Uterus (tissue), 4 donors: Measurements from ENCODE around the gene ABCG1. TPM values are rescaled to one million over a fixed set of nuclear protein-coding genes. Genes with fewer than 3 reads are reported as not detected.

ENCODE experiments used
- DNase-seq, 2 donors: peaks; one replicate each; pipeline ENCODE4 v3.0.0-alpha.2; 2019 to 2020
- H3K27ac ChIP-seq, 2 donors: fragments of 200-600 bp; sonication (generic); 1 replicate in 1 of 2; 2 replicates in 1 of 2; pipeline ENCODE4 v1.5.1; 2016 to 2018
- H3K27me3 ChIP-seq, 2 donors: fragments of 200-600 bp; sonication (generic); one replicate each; pipeline ENCODE4 v1.5.1; 2018 to 2019; ENCODE audit warnings: control low read depth in 1 of 2
- H3K36me3 ChIP-seq, 2 donors: fragments of 200-600 bp; sonication (generic); one replicate each; pipeline ENCODE4 v1.5.1; 2019; ENCODE audit warnings: control low read depth in 1 of 2
- H3K4me1 ChIP-seq, 2 donors: fragments of 200-600 bp; sonication (generic); one replicate each; pipeline ENCODE4 v1.5.1; 2018 to 2019; ENCODE audit warnings: control low read depth in 1 of 2
- H3K4me3 ChIP-seq, 2 donors: fragments of 200-600 bp; sonication (generic); 1 replicate in 1 of 2; 2 replicates in 1 of 2; pipeline ENCODE4 v1.5.1; 2018 to 2019; ENCODE audit warnings: mild to moderate bottlenecking in 1 of 2
- H3K9me3 ChIP-seq, 2 donors: fragments of 200-600 bp; sonication (generic); one replicate each; pipeline ENCODE4 v1.5.1; 2019; ENCODE audit warnings: control low read depth in 1 of 2
- POLR2A ChIP-seq, 2 donors: fragments of 450-650 bp; IDR thresholded peaks; one replicate each; pipeline ENCODE4 v1.6.1; 2016; ENCODE audit warnings: antibody characterized with exemption in 2 of 2, mild to moderate bottlenecking in 1 of 2, moderate library complexity in 1 of 2
- intact Hi-C: fragments of 100-400 bp; cut with DNase I; formaldehyde crosslinking; loops from one replicate; pipeline ENCODE4 v1.15.1; 2023; ENCODE audit warnings: low total_unique reads
- total RNA-seq, 4 donors: library from RNA; depleted of rRNA in 3 of 4; stranded (reverse); fragments of >200 nt in 3 of 4; gene quantifications; one replicate each; pipeline versions ENCODE4 v1.1.0 to v1.2.4, GENCODE V29; 2014 to 2023
- TF ChIP-seq, protein P1 (sequence below), 4 experiments: fragments of 200-600 bp in 2 of 4; fragments of 450-650 bp in 2 of 4; sonication (generic) in 2 of 4; IDR thresholded peaks; one replicate each; pipeline ENCODE4 v1.5.1; 2016 to 2019; ENCODE audit warnings: antibody characterized with exemption in 4 of 4, mild to moderate bottlenecking in 2 of 4, moderate library complexity in 1 of 4
- donor health status: DM: yes; HTN: yes; CAD: no.

ABCG1 gene
- 10 to 100 TPM; 11.8 to 51.7 (median 18.4) TPM for total RNA-seq

GRCh38 chr21:42218836-42219605, at the start of gene ABCG1:
Gene ABCG1 (plus strand): TSS chr21:42219140. CDS start chr21:42219263, 123 bp downstream.
- Histone ChIP-seq H3K4me1 (peaks cover 0 to 16% of the 10 kb centered on the region in 2 donors), H3K27me3 (no peaks in the 10 kb centered on the region), H3K9me3 (no peaks in the 10 kb centered on the region), H3K4me3 (peak within 1 kb of the TSS; percentile 49 to 58), H3K36me3 (no peaks in the 10 kb centered on the region), H3K27ac (peak within 1 kb of the TSS; percentile 7 to 44)
- intact Hi-C loops = no loop called here
- DNase-seq = no peak
- TF ChIP-seq POLR2A (IDR thresholded peaks at IDR 0.05) = peak; percentile 35 to 73
- TF ChIP-seq, protein P1, sequence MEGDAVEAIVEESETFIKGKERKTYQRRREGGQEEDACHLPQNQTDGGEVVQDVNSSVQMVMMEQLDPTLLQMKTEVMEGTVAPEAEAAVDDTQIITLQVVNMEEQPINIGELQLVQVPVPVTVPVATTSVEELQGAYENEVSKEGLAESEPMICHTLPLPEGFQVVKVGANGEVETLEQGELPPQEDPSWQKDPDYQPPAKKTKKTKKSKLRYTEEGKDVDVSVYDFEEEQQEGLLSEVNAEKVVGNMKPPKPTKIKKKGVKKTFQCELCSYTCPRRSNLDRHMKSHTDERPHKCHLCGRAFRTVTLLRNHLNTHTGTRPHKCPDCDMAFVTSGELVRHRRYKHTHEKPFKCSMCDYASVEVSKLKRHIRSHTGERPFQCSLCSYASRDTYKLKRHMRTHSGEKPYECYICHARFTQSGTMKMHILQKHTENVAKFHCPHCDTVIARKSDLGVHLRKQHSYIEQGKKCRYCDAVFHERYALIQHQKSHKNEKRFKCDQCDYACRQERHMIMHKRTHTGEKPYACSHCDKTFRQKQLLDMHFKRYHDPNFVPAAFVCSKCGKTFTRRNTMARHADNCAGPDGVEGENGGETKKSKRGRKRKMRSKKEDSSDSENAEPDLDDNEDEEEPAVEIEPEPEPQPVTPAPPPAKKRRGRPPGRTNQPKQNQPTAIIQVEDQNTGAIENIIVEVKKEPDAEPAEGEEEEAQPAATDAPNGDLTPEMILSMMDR (IDR thresholded peaks at IDR 0.05) = no peak

- H3K27me3 ChIP-seq = no peaks in the 10 kb centered on the region
- no peak overlapping the region for H3K27ac ChIP-seq
- no peaks in the 10 kb centered on the region for H3K9me3 ChIP-seq
- no peak for DNase-seq
- no peaks in the 10 kb centered on the region for H3K36me3 ChIP-seq
- H3K4me1 ChIP-seq = no peaks in the 10 kb centered on the region
- intact Hi-C loops = no loop called here
- no peak for TF ChIP-seq POLR2A (IDR thresholded peaks at IDR 0.05)
- TF ChIP-seq, protein P1 (IDR thresholded peaks at IDR 0.05) = no peak
- no peak overlapping the region for H3K4me3 ChIP-seq
Measured at GRCh38 chr21:42169758-42170157, 49.2 kb upstream of the ABCG1 start.

DNA sequence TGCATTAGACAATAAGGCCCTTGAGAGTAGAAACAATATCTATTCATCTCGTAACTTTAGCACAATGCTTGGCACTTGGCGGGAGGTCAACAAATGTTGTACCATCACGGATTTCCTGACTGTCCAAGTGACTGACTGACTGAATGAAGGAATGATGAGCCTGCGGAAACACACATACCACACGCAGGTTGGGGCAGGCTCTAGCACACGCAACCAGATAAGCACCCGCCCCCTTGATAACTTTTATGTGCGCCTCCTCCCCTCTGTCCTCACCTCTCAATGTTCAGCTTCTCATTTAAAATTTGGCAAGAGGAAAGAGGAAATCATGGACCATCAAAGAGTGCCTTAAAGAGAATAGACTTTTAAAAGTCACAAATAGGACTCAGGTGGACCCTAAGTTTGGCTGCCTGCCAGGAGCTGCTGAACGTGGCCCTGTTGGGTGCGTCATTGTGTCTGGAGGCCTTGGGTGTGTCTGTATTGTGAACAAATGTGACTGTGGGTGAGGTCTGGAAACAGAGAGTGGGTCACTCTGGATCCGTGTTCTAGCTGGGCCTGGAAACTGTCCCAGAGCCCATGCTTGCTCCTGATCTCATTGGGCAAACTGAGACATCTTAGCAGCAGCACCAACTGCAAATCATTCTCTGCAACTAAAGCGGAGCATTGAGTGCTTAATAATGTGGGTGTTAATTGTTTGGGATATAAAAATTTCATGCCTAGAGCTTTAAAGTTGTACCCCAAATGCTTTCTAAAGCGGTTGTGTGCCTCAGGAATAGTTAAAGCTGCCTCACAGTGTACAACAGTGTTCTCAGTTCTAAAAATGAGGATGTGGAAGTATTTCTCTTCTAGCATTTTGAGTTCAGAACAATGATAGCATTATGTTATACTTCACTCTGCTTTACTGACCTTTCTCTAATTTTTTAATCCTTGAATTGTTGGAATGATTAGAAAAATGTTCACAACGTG, 47.6 kb upstream of the ABCG1 start:
- TF ChIP-seq, protein P1 (IDR thresholded peaks at IDR 0.05) = no peak
- no peak for TF ChIP-seq POLR2A (IDR thresholded peaks at IDR 0.05)
- H3K9me3 ChIP-seq = no peaks in the 10 kb centered on the region
- H3K4me3 ChIP-seq = no peak overlapping the region
- H3K27me3 ChIP-seq = no peaks in the 10 kb centered on the region
- intact Hi-C loops = no loop called here
- no peak overlapping the region for H3K27ac ChIP-seq
- H3K36me3 ChIP-seq = no peaks in the 10 kb centered on the region
- DNase-seq = peak in 1 of 2 donors; percentile 42
- no peaks in the 10 kb centered on the region for H3K4me1 ChIP-seq

GRCh38 chr21:42172596-42173483, 46.1 kb upstream of the ABCG1 start:
- Histone ChIP-seq H3K36me3 (no peaks in the 10 kb centered on the region), H3K4me3 (no peak overlapping the region), H3K27ac (no peak overlapping the region), H3K4me1 (no peaks in the 10 kb centered on the region), H3K27me3 (no peaks in the 10 kb centered on the region), H3K9me3 (no peaks in the 10 kb centered on the region)
- intact Hi-C loops = no loop called here
- no peak for DNase-seq
- no peak for TF ChIP-seq POLR2A (IDR thresholded peaks at IDR 0.05)
- TF ChIP-seq, protein P1 (IDR thresholded peaks at IDR 0.05) = no peak
